CD4-positive, alpha-beta memory T cell (primary cell): ENCODE results near the gene NOL7. TPM values are rescaled to one million over a fixed set of nuclear protein-coding genes. Genes with fewer than 3 reads are reported as not detected.

Experiments used
- CTCF ChIA-PET: fragments of 350-600 bp; sonication (Branson Sonifier 250); formaldehyde crosslinking; loops from one replicate; lab custom pipeline; 2021; ENCODE audit warnings: inconsistent platforms; ENCODE audit not compliant: partially characterized antibody; lab: Charles Lee
- POLR2A ChIA-PET: fragments of 350-600 bp; sonication (Branson Sonifier 250); formaldehyde crosslinking; loops from one replicate; lab custom pipeline; 2021; ENCODE audit not compliant: partially characterized antibody; lab: Charles Lee
- DNase-seq, 5 donors: peaks; one replicate each; pipeline versions ENCODE4 v3.0.0 to v3.0.0-alpha.2; 2020 to 2022; ENCODE audit warnings: mixed read lengths in 1 of 5
- H3K27ac ChIP-seq: one replicate; pipeline ENCODE4 v1.7.0; 2013; ENCODE audit warnings: low read depth, low read length
- H3K27me3 ChIP-seq: 2 replicates; pipeline ENCODE4 v1.7.0; 2013; ENCODE audit warnings: mild to moderate bottlenecking, low read length, moderate library complexity; ENCODE audit not compliant: insufficient read depth
- H3K36me3 ChIP-seq: 2 replicates; pipeline ENCODE4 v1.7.0; 2013; ENCODE audit warnings: mild to moderate bottlenecking, low read length, moderate library complexity; ENCODE audit not compliant: insufficient read depth
- H3K4me1 ChIP-seq: 2 replicates; pipeline ENCODE4 v1.7.0; 2013; ENCODE audit warnings: mild to moderate bottlenecking, low read length, moderate library complexity; ENCODE audit not compliant: insufficient read depth
- H3K4me3 ChIP-seq, 2 donors: one replicate each; pipeline ENCODE4 v1.7.0; 2013; ENCODE audit warnings: low read length in 2 of 2, mild to moderate bottlenecking in 1 of 2
- H3K9me3 ChIP-seq, 2 donors: one replicate each; pipeline ENCODE4 v1.7.0; 2013; ENCODE audit warnings: low read length in 2 of 2, control low read depth in 1 of 2; ENCODE audit not compliant: control insufficient read depth in 1 of 2
- H3K27ac Mint-ChIP-seq, 7 donors: one replicate each; pipeline ENCODE4 v1.8.0; 2020 to 2021; ENCODE audit warnings: mixed read lengths in 7 of 7, mild to moderate bottlenecking in 6 of 7, inconsistent platforms in 3 of 7, moderate library complexity in 3 of 7
- H3K27me3 Mint-ChIP-seq, 2 donors: one replicate each; pipeline ENCODE4 v1.8.0; 2020 to 2021; ENCODE audit warnings: mixed read lengths in 2 of 2
- H3K36me3 Mint-ChIP-seq, 2 donors: one replicate each; pipeline ENCODE4 v1.8.0; 2020 to 2021; ENCODE audit warnings: mixed read lengths in 2 of 2, inconsistent platforms in 1 of 2, mild to moderate bottlenecking in 1 of 2
- H3K4me1 Mint-ChIP-seq, 4 donors: one replicate each; pipeline ENCODE4 v1.8.0; 2020 to 2021; ENCODE audit warnings: mixed read lengths in 4 of 4, mild to moderate bottlenecking in 1 of 4
- H3K4me3 Mint-ChIP-seq, 8 donors: one replicate each; pipeline ENCODE4 v1.8.0; 2020 to 2021; ENCODE audit warnings: mixed read lengths in 8 of 8, mild to moderate bottlenecking in 7 of 8, moderate library complexity in 6 of 8, inconsistent platforms in 3 of 8
- H3K9me3 Mint-ChIP-seq, 8 donors: one replicate each; pipeline ENCODE4 v1.8.0; 2020 to 2021; ENCODE audit warnings: mixed read lengths in 8 of 8, mild to moderate bottlenecking in 5 of 8, inconsistent platforms in 3 of 8, moderate library complexity in 1 of 8
- intact Hi-C: fragments of 100-400 bp; cut with micrococcal nuclease; formaldehyde crosslinking; loops from one replicate; pipeline ENCODE4 v1.15.1; 2023
- polyA plus RNA-seq, 2 donors: library from polyadenylated mRNA; unstranded; fragments of 300-500 nt; fragmentation: Illumina TruSeq; gene quantifications; one replicate each; pipeline ENCODE4 v1.2.3, GENCODE V29; 2021
- total RNA-seq, 2 experiments: library from RNA; stranded (reverse); gene quantifications; one replicate each; pipeline ENCODE4 v1.2.3, GENCODE V29; 2021

Gene NOL7
- total and polyA plus RNA-seq, 4 experiments from 2014 or later, result 62.1 to 137 (median 93.8) TPM

- peak overlapping the region; percentile 47 to 98 (median 84) for H3K27ac Mint-ChIP-seq
- peaks cover 0 to 3% of the 10 kb centered on the region in 2 donors for H3K27me3 Mint-ChIP-seq
- Histone ChIP-seq H3K36me3 (no peaks in the 10 kb centered on the region), H3K27me3 (no peaks in the 10 kb centered on the region), H3K27ac (no peak overlapping the region), H3K9me3 (no peaks in the 10 kb centered on the region), H3K4me1 (peaks cover 16% of the 10 kb centered on the region), H3K4me3 (peak overlapping the region in 1 of 2 donors; percentile 2)
- H3K36me3 Mint-ChIP-seq, result peaks cover 0 to 7% of the 10 kb centered on the region in 2 donors
- peaks cover 13 to 40% (median 24%) of the 10 kb centered on the region in 4 donors for H3K4me1 Mint-ChIP-seq
- CTCF ChIA-PET, result interaction anchor here (1.0 to 6.6 kb wide), 12 partner anchors 12 to 245 kb away, joined by 3 to 74 read pairs (median 4); partner anchors contain the start of genes NOL7 and TBC1D7
- DNase-seq, result peak in 1 of 5 donors; percentile 1
- POLR2A ChIA-PET, result interaction anchor here (1.2 to 3.0 kb wide), 12 partner anchors 15 to 246 kb away, joined by 3 to 90 read pairs (median 8); partner anchors contain the start of genes GFOD1, NOL7, RANBP9 and TBC1D7
- intact Hi-C loops, result loop anchor here (1.0 to 5.0 kb wide), 8 partner anchors 42 to 1671 kb away; partner anchors contain the start of genes GFOD1, MCUR1, NOL7 and TBC1D7
- H3K4me3 Mint-ChIP-seq, result peak overlapping the region; percentile 71 to 95 (median 80)
- H3K9me3 Mint-ChIP-seq, result no peaks in the 10 kb centered on the region
These were observed 41.4 kb upstream of the NOL7 start for GRCh38 chr6:13573669-13574110.

GRCh38 chr6:13574149-13574570 is 41.0 kb upstream of the NOL7 start:
- peak overlapping the region; percentile 96 to 99 (median 98) for H3K27ac Mint-ChIP-seq
- H3K9me3 Mint-ChIP-seq, result no peaks in the 10 kb centered on the region
- H3K4me1 ChIP-seq, result peaks cover 16% of the 10 kb centered on the region
- ChIA-PET CTCF (interaction anchor here (0.7 to 6.6 kb wide), 39 partner anchors 8 to 547 kb away, joined by 3 to 74 read pairs (median 4); partner anchors contain the start of genes MCUR1, NOL7 and TBC1D7), POLR2A (interaction anchor here (0.8 to 3.0 kb wide), 23 partner anchors 9 to 501 kb away, joined by 3 to 90 read pairs (median 4); partner anchors contain the start of genes GFOD1, MCUR1, NOL7 and RANBP9)
- H3K9me3 ChIP-seq, result no peaks in the 10 kb centered on the region
- H3K4me1 Mint-ChIP-seq, result peaks cover 13 to 40% (median 24%) of the 10 kb centered on the region in 4 donors
- H3K27ac ChIP-seq, result peak overlapping the region; percentile 89
- intact Hi-C loops, result loop anchor here (1.0 to 5.0 kb wide), 8 partner anchors 41 to 1671 kb away; partner anchors contain the start of genes GFOD1, MCUR1, NOL7 and TBC1D7
- peak overlapping the region; percentile 70 to 86 for H3K4me3 ChIP-seq
- H3K27me3 Mint-ChIP-seq, result peaks cover 0 to 2% of the 10 kb centered on the region in 2 donors
- peak overlapping the region; percentile 92 to 98 (median 96) for H3K4me3 Mint-ChIP-seq
- H3K36me3 Mint-ChIP-seq, result peaks cover 0 to 7% of the 10 kb centered on the region in 2 donors
- DNase-seq, result peak; percentile 94 to 97 (median 96)
- no peaks in the 10 kb centered on the region for H3K27me3 ChIP-seq
- H3K36me3 ChIP-seq, result no peaks in the 10 kb centered on the region

GRCh38 chr6:13574571-13575376 is 40.4 kb upstream of the NOL7 start, which contains the start of gene SIRT5:
TSS of gene SIRT5 (plus strand) at chr6:13574601. CDS start at chr6:13584111, 9,510 bp downstream.
- DNase-seq, result peak; percentile 76 to 86 (median 80)
- Mint-ChIP-seq H3K4me1 (peaks cover 13 to 40% (median 24%) of the 10 kb centered on the region in 4 donors), H3K4me3 (peak within 1 kb of the TSS; percentile 92 to 98 (median 96)), H3K27ac (peak within 1 kb of the TSS; percentile 96 to 99 (median 98)), H3K9me3 (no peaks in the 10 kb centered on the region), H3K36me3 (peaks cover under 1 to 7% of the 10 kb centered on the region in 2 donors), H3K27me3 (no peaks in the 10 kb centered on the region)
- ChIA-PET CTCF (interaction anchor here (0.6 to 6.6 kb wide), 50 partner anchors 8 to 546 kb away, joined by 3 to 74 read pairs (median 4); partner anchors contain the start of genes MCUR1, NOL7 and TBC1D7), POLR2A (interaction anchor here (0.6 to 3.0 kb wide), 28 partner anchors 8 to 500 kb away, joined by 3 to 90 read pairs (median 4); partner anchors contain the start of genes GFOD1, MCUR1, NOL7 and RANBP9)
- Histone ChIP-seq H3K9me3 (no peaks in the 10 kb centered on the region), H3K27ac (peak within 1 kb of the TSS; percentile 89), H3K27me3 (no peaks in the 10 kb centered on the region), H3K4me3 (peak within 1 kb of the TSS; percentile 70 to 86), H3K4me1 (peaks cover 16% of the 10 kb centered on the region), H3K36me3 (no peaks in the 10 kb centered on the region)
- intact Hi-C loops, result loop anchor here (1.0 to 5.0 kb wide), 10 partner anchors 41 to 1670 kb away; partner anchors contain the start of genes GFOD1, MCUR1, NOL7 and TBC1D7

- Mint-ChIP-seq H3K27me3 (no peaks in the 10 kb centered on the region), H3K27ac (peak overlapping the region; percentile 96 to 99 (median 98)), H3K4me3 (peak overlapping the region; percentile 92 to 98 (median 96)), H3K36me3 (peaks cover 6 to 11% of the 10 kb centered on the region in 2 donors), H3K9me3 (no peaks in the 10 kb centered on the region), H3K4me1 (peaks cover 13 to 40% (median 24%) of the 10 kb centered on the region in 4 donors)
- Histone ChIP-seq H3K9me3 (no peaks in the 10 kb centered on the region), H3K36me3 (no peaks in the 10 kb centered on the region), H3K4me1 (peaks cover 16% of the 10 kb centered on the region), H3K4me3 (peak overlapping the region in 1 of 2 donors; percentile 86), H3K27me3 (no peaks in the 10 kb centered on the region), H3K27ac (peak overlapping the region; percentile 89)
- CTCF ChIA-PET, result interaction anchor here (0.6 to 6.6 kb wide), 38 partner anchors 10 to 546 kb away, joined by 3 to 74 read pairs (median 4); partner anchors contain the start of genes MCUR1, NOL7 and TBC1D7
- no peak for DNase-seq
- POLR2A ChIA-PET, result interaction anchor here (0.6 to 3.0 kb wide), 21 partner anchors 13 to 499 kb away, joined by 3 to 90 read pairs (median 5); partner anchors contain the start of genes GFOD1, MCUR1, NOL7 and RANBP9
- intact Hi-C loops, result loop anchor here (1.0 to 2.0 kb wide), 5 partner anchors 121 to 1669 kb away; partner anchors contain the start of gene TBC1D7
These were observed 39.8 kb upstream of the NOL7 start for GRCh38 chr6:13575377-13575775.

- Histone ChIP-seq H3K36me3 (no peaks in the 10 kb centered on the region), H3K27ac (no peak overlapping the region), H3K9me3 (no peaks in the 10 kb centered on the region), H3K27me3 (no peaks in the 10 kb centered on the region), H3K4me1 (peaks cover 16% of the 10 kb centered on the region), H3K4me3 (no peak overlapping the region)
- Mint-ChIP-seq H3K4me1 (peaks cover 13 to 40% (median 24%) of the 10 kb centered on the region in 4 donors), H3K36me3 (peaks cover 12 to 15% of the 10 kb centered on the region in 2 donors), H3K27me3 (no peaks in the 10 kb centered on the region), H3K27ac (peak overlapping the region in 6 of 7 donors; percentile 5 to 98 (median 68)), H3K4me3 (peak overlapping the region in 5 of 8 donors; percentile 46 to 77 (median 63)), H3K9me3 (no peaks in the 10 kb centered on the region)
- POLR2A ChIA-PET, result interaction anchor here (1.5 to 3.0 kb wide), 5 partner anchors 28 to 248 kb away, joined by 4 to 90 read pairs (median 38); partner anchors contain the start of genes GFOD1, NOL7, RANBP9 and TBC1D7
- intact Hi-C loops, result no loop called here
- CTCF ChIA-PET, result interaction anchor here (0.7 to 6.6 kb wide), 13 partner anchors 13 to 245 kb away, joined by 3 to 74 read pairs (median 5); partner anchors contain the start of gene NOL7
- no peak for DNase-seq
These were observed 39.1 kb upstream of the NOL7 start for GRCh38 chr6:13576017-13576416.

GRCh38 chr6:13577926-13578325 is 37.2 kb upstream of the NOL7 start:
- peaks cover 23 to 24% of the 10 kb centered on the region in 2 donors for H3K36me3 Mint-ChIP-seq
- H3K27me3 Mint-ChIP-seq, result no peaks in the 10 kb centered on the region
- peaks cover 13 to 30% (median 20%) of the 10 kb centered on the region in 4 donors for H3K4me1 Mint-ChIP-seq
- peaks cover 16% of the 10 kb centered on the region for H3K4me1 ChIP-seq
- H3K27ac ChIP-seq, result no peak overlapping the region
- no peaks in the 10 kb centered on the region for H3K36me3 ChIP-seq
- DNase-seq, result no peak
- peak overlapping the region in 2 of 7 donors; percentile 37 to 61 for H3K27ac Mint-ChIP-seq
- CTCF ChIA-PET, result interaction anchor here (0.9 kb wide), 1 partner anchor 124 kb away, joined by 3 read pairs; no protein-coding TSS in a partner anchor
- intact Hi-C loops, result no loop called here
- no peaks in the 10 kb centered on the region for H3K9me3 Mint-ChIP-seq
- no peaks in the 10 kb centered on the region for H3K27me3 ChIP-seq
- H3K4me3 Mint-ChIP-seq, result no peak overlapping the region
- H3K4me3 ChIP-seq, result no peak overlapping the region
- no peaks in the 10 kb centered on the region for H3K9me3 ChIP-seq
- POLR2A ChIA-PET, result no interaction called here
